Activated CD8-positive, alpha-beta T cell treated with anti-CD3 and anti-CD28 coated beads for 36 hours (primary cell): ENCODE results near the gene FIS1. TPM values are rescaled to one million over a fixed set of nuclear protein-coding genes. Genes with fewer than 3 reads are reported as not detected.

Experiments used
- ATAC-seq: fragments of 200-7000 bp; cut with Tn5 transposase; one replicate; pipeline ENCODE4 v1.10.0; 2021; ENCODE audit warnings: mild to moderate bottlenecking, moderate library complexity
- CTCF ChIA-PET: fragments of 350-600 bp; sonication (Branson Sonifier 250); formaldehyde crosslinking; loops from one replicate; lab custom pipeline; 2021; ENCODE audit warnings: antibody characterized with exemption; lab: Charles Lee
- POLR2A ChIA-PET: fragments of 350-600 bp; sonication (Branson Sonifier 250); formaldehyde crosslinking; loops from one replicate; lab custom pipeline; 2021; ENCODE audit warnings: antibody characterized with exemption; lab: Charles Lee
- DNase-seq: peaks from one replicate; pipeline ENCODE4 v3.0.0-alpha.2; 2020
- H3K27ac Mint-ChIP-seq: one replicate; pipeline ENCODE4 v1.8.0; 2021; ENCODE audit warnings: mild to moderate bottlenecking, mixed read lengths
- H3K27me3 Mint-ChIP-seq: one replicate; pipeline ENCODE4 v1.8.0; 2021; ENCODE audit warnings: mixed read lengths
- H3K36me3 Mint-ChIP-seq: one replicate; pipeline ENCODE4 v1.8.0; 2021; ENCODE audit warnings: low read depth, mixed read lengths
- H3K4me1 Mint-ChIP-seq: one replicate; pipeline ENCODE4 v1.8.0; 2021; ENCODE audit warnings: low read depth, mixed read lengths
- H3K4me3 Mint-ChIP-seq: one replicate; pipeline ENCODE4 v1.8.0; 2021; ENCODE audit warnings: mild to moderate bottlenecking, moderate library complexity, mixed read lengths
- H3K9me3 Mint-ChIP-seq: one replicate; pipeline ENCODE4 v1.8.0; 2021; ENCODE audit warnings: mixed read lengths
- CTCF ChIP-seq: fragments of 200-600 bp; IDR thresholded peaks from one replicate; pipeline ENCODE4 v1.8.0; 2022; ENCODE audit warnings: antibody characterized with exemption, mild to moderate bottlenecking
- intact Hi-C: fragments of 100-400 bp; cut with micrococcal nuclease; formaldehyde crosslinking; loops from one replicate; pipeline ENCODE4 v1.10.0; 2022
- total RNA-seq, 2 experiments: library from RNA; stranded (reverse); gene quantifications; one replicate each; pipeline ENCODE4 v1.2.3, GENCODE V29; 2021

The FIS1 gene
- total RNA-seq, 2 experiments from 2014 or later: 86.5 to 96.8 TPM

GRCh38 chr7:101212014-101212413 lies 32.9 kb downstream of the FIS1 start:
- DNase-seq (no peak), ATAC-seq (no peak)
- H3K36me3 Mint-ChIP-seq: peaks cover 3% of the 10 kb centered on the region
- no peak overlapping the region for H3K4me3 Mint-ChIP-seq
- H3K27me3 Mint-ChIP-seq: no peaks in the 10 kb centered on the region
- intact Hi-C loops: no loop called here
- no peaks in the 10 kb centered on the region for H3K9me3 Mint-ChIP-seq
- no peak for TF ChIP-seq CTCF
- CTCF ChIA-PET: interaction anchor here (1.5 to 2.4 kb wide), 2 partner anchors 17 to 71 kb away, joined by 3 to 6 read pairs; no protein-coding TSS in a partner anchor
- peaks cover 9% of the 10 kb centered on the region for H3K4me1 Mint-ChIP-seq
- POLR2A ChIA-PET: no interaction called here
- no peak overlapping the region for H3K27ac Mint-ChIP-seq

GRCh38 chr7:101211501-101211900 lies 33.4 kb downstream of the FIS1 start:
- CTCF ChIA-PET: interaction anchor here (1.5 to 2.4 kb wide), 2 partner anchors 17 to 71 kb away, joined by 3 to 6 read pairs; no protein-coding TSS in a partner anchor
- no peaks in the 10 kb centered on the region for H3K9me3 Mint-ChIP-seq
- no peaks in the 10 kb centered on the region for H3K27me3 Mint-ChIP-seq
- H3K36me3 Mint-ChIP-seq: peaks cover 5% of the 10 kb centered on the region
- intact Hi-C loops: no loop called here
- DNase-seq: no peak
- peaks cover 5% of the 10 kb centered on the region for H3K4me1 Mint-ChIP-seq
- POLR2A ChIA-PET: no interaction called here
- no peak for TF ChIP-seq CTCF
- H3K27ac Mint-ChIP-seq: no peak overlapping the region
- no peak for ATAC-seq
- H3K4me3 Mint-ChIP-seq: no peak overlapping the region

GRCh38 chr7:101210143-101210542 lies 34.7 kb downstream of the FIS1 start:
- ATAC-seq (no peak), DNase-seq (no peak)
- peaks cover 5% of the 10 kb centered on the region for H3K36me3 Mint-ChIP-seq
- no peaks in the 10 kb centered on the region for H3K9me3 Mint-ChIP-seq
- H3K27me3 Mint-ChIP-seq: no peaks in the 10 kb centered on the region
- H3K27ac Mint-ChIP-seq: no peak overlapping the region
- no peak for TF ChIP-seq CTCF
- ChIA-PET POLR2A (no interaction called here), CTCF (interaction anchor here (2.4 kb wide), 1 partner anchor 73 kb away, joined by 6 read pairs; no protein-coding TSS in a partner anchor)
- H3K4me3 Mint-ChIP-seq: no peak overlapping the region
- H3K4me1 Mint-ChIP-seq: no peaks in the 10 kb centered on the region
- intact Hi-C loops: no loop called here

- POLR2A ChIA-PET: interaction anchor here (0.7 to 0.8 kb wide), 2 partner anchors 9 to 576 kb away, joined by 3 read pairs; partner anchors contain the start of genes PLOD3 and ZNHIT1
- no peak for TF ChIP-seq CTCF
- Mint-ChIP-seq H3K27me3 (peaks cover 4% of the 10 kb centered on the region), H3K4me1 (no peaks in the 10 kb centered on the region), H3K4me3 (no peak overlapping the region), H3K9me3 (no peaks in the 10 kb centered on the region), H3K36me3 (peaks cover 5% of the 10 kb centered on the region), H3K27ac (no peak overlapping the region)
- CTCF ChIA-PET: no interaction called here
- intact Hi-C loops: no loop called here
- ATAC-seq (no peak), DNase-seq (no peak)
Observed at GRCh38 chr7:101208794-101209193, 36.1 kb downstream of the FIS1 start.

- Mint-ChIP-seq H3K4me1 (no peaks in the 10 kb centered on the region), H3K27ac (no peak overlapping the region), H3K36me3 (peaks cover 5% of the 10 kb centered on the region), H3K27me3 (peaks cover 10% of the 10 kb centered on the region), H3K9me3 (no peaks in the 10 kb centered on the region), H3K4me3 (no peak overlapping the region)
- no peak for DNase-seq
- TF ChIP-seq CTCF: no peak
- no peak for ATAC-seq
- ChIA-PET CTCF (no interaction called here), POLR2A (interaction anchor here (1.8 kb wide), 1 partner anchor 10 kb away, joined by 4 read pairs; the partner anchor contains the start of genes PLOD3 and ZNHIT1)
- intact Hi-C loops: no loop called here
Observed at GRCh38 chr7:101207459-101207858, 37.4 kb downstream of the FIS1 start.
